Measurements from ENCODE around the gene IL15.
"Not testable (repeated sequence)": the region's sequence is repeated elsewhere in the genome, so short reads cannot be mapped to it uniquely, and the experiment has no call there.

IL15 gene

GRCh38 chr4:141730805-141731204 is 94.4 kb downstream of the IL15 start:
- H3K4me3 ChIP-seq (ENCODE audit: extremely low read depth, insufficient read depth, low read length, poor library complexity, severe bottlenecking) = no peak overlapping the region
- no peaks in the 10 kb centered on the region for H3K4me1 ChIP-seq (ENCODE audit: control insufficient read depth, insufficient read depth, low read length, poor library complexity, severe bottlenecking)
- H3K27ac ChIP-seq (ENCODE audit: low read depth, low read length, severe bottlenecking) = no peak overlapping the region
- no peaks in the 10 kb centered on the region for H3K36me3 ChIP-seq (ENCODE audit: control insufficient read depth, insufficient read depth, low read length)
- H3K9me3 ChIP-seq (ENCODE audit: control insufficient read depth, low read length) = no peaks in the 10 kb centered on the region

GRCh38 chr4:141731481-141731880 is 95.1 kb downstream of the IL15 start:
- no peak overlapping the region for H3K4me3 ChIP-seq (ENCODE audit: extremely low read depth, insufficient read depth, low read length, poor library complexity, severe bottlenecking)
- H3K36me3 ChIP-seq (ENCODE audit: control insufficient read depth, insufficient read depth, low read length) = no peaks in the 10 kb centered on the region
- H3K9me3 ChIP-seq (ENCODE audit: control insufficient read depth, low read length) = no peaks in the 10 kb centered on the region
- 85 to 100% methylated on average over 1 to 3 of the region's 4 CpGs for WGBS, 2 experiments (ENCODE audit: insufficient coverage in 2 of 2)
- no peaks in the 10 kb centered on the region for H3K4me1 ChIP-seq (ENCODE audit: control insufficient read depth, insufficient read depth, low read length, poor library complexity, severe bottlenecking)
- H3K27ac ChIP-seq (ENCODE audit: low read depth, low read length, severe bottlenecking) = no peak overlapping the region

GRCh38 chr4:141739636-141740035 is 103.3 kb downstream of the IL15 start:
- Histone ChIP-seq H3K9me3 (ENCODE audit: control insufficient read depth, low read length) (no peaks in the 10 kb centered on the region), H3K4me3 (ENCODE audit: extremely low read depth, insufficient read depth, low read length, poor library complexity, severe bottlenecking) (no peak overlapping the region), H3K36me3 (ENCODE audit: control insufficient read depth, insufficient read depth, low read length) (no peaks in the 10 kb centered on the region), H3K4me1 (ENCODE audit: control insufficient read depth, insufficient read depth, low read length, poor library complexity, severe bottlenecking) (no peaks in the 10 kb centered on the region), H3K27ac (ENCODE audit: low read depth, low read length, severe bottlenecking) (no peak overlapping the region)

GRCh38 chr4:141746026-141746425 is 109.6 kb downstream of the IL15 start:
- Histone ChIP-seq H3K9me3 (ENCODE audit: control insufficient read depth, low read length) (no peaks in the 10 kb centered on the region), H3K4me1 (ENCODE audit: control insufficient read depth, insufficient read depth, low read length, poor library complexity, severe bottlenecking) (no peaks in the 10 kb centered on the region), H3K36me3 (ENCODE audit: control insufficient read depth, insufficient read depth, low read length) (no peaks in the 10 kb centered on the region), H3K4me3 (ENCODE audit: extremely low read depth, insufficient read depth, low read length, poor library complexity, severe bottlenecking) (no peak overlapping the region), H3K27ac (ENCODE audit: low read depth, low read length, severe bottlenecking) (no peak overlapping the region)
- 100% methylated on average over 1 of the region's 1 CpG; no CpG with 5 or more reads in 1 of the 2 experiments for WGBS, 2 experiments (ENCODE audit: insufficient coverage in 2 of 2)

- 60% methylated on average over 1 of the region's 3 CpGs; no CpG with 5 or more reads in 1 of the 2 experiments for WGBS, 2 experiments (ENCODE audit: insufficient coverage in 2 of 2)
- H3K27ac ChIP-seq (ENCODE audit: low read depth, low read length, severe bottlenecking); H3K36me3 ChIP-seq (ENCODE audit: control insufficient read depth, insufficient read depth, low read length); H3K4me1 ChIP-seq (ENCODE audit: control insufficient read depth, insufficient read depth, low read length, poor library complexity, severe bottlenecking); H3K4me3 ChIP-seq (ENCODE audit: extremely low read depth, insufficient read depth, low read length, poor library complexity, severe bottlenecking); H3K9me3 ChIP-seq (ENCODE audit: control insufficient read depth, low read length): not testable (repeated sequence)
Observed at GRCh38 chr4:141751806-141752205, 115.4 kb downstream of the IL15 start.

GRCh38 chr4:141757287-141757686 is 120.9 kb downstream of the IL15 start:
- no peak overlapping the region for H3K27ac ChIP-seq (ENCODE audit: low read depth, low read length, severe bottlenecking)
- H3K9me3 ChIP-seq (ENCODE audit: control insufficient read depth, low read length) = no peaks in the 10 kb centered on the region
- no peaks in the 10 kb centered on the region for H3K36me3 ChIP-seq (ENCODE audit: control insufficient read depth, insufficient read depth, low read length)
- H3K4me3 ChIP-seq (ENCODE audit: extremely low read depth, insufficient read depth, low read length, poor library complexity, severe bottlenecking) = no peak overlapping the region
- 95% methylated on average over 2 of the region's 2 CpGs; no CpG with 5 or more reads in 1 of the 2 experiments for WGBS, 2 experiments (ENCODE audit: insufficient coverage in 2 of 2)
- H3K4me1 ChIP-seq (ENCODE audit: control insufficient read depth, insufficient read depth, low read length, poor library complexity, severe bottlenecking) = no peaks in the 10 kb centered on the region

- no peaks in the 10 kb centered on the region for H3K9me3 ChIP-seq (ENCODE audit: control insufficient read depth, low read length)
- no peaks in the 10 kb centered on the region for H3K36me3 ChIP-seq (ENCODE audit: control insufficient read depth, insufficient read depth, low read length)
- no peak overlapping the region for H3K4me3 ChIP-seq (ENCODE audit: extremely low read depth, insufficient read depth, low read length, poor library complexity, severe bottlenecking)
- H3K27ac ChIP-seq (ENCODE audit: low read depth, low read length, severe bottlenecking) = no peak overlapping the region
- WGBS, 2 experiments (ENCODE audit: insufficient coverage in 2 of 2) = no CpG with 5 or more reads among the region's 1 CpG
- no peaks in the 10 kb centered on the region for H3K4me1 ChIP-seq (ENCODE audit: control insufficient read depth, insufficient read depth, low read length, poor library complexity, severe bottlenecking)
Observed at GRCh38 chr4:141759796-141760425, 123.5 kb downstream of the IL15 start.

- Histone ChIP-seq H3K36me3 (ENCODE audit: control insufficient read depth, insufficient read depth, low read length) (no peaks in the 10 kb centered on the region), H3K4me1 (ENCODE audit: control insufficient read depth, insufficient read depth, low read length, poor library complexity, severe bottlenecking) (no peaks in the 10 kb centered on the region), H3K27ac (ENCODE audit: low read depth, low read length, severe bottlenecking) (no peak overlapping the region), H3K4me3 (ENCODE audit: extremely low read depth, insufficient read depth, low read length, poor library complexity, severe bottlenecking) (no peak overlapping the region), H3K9me3 (ENCODE audit: control insufficient read depth, low read length) (no peaks in the 10 kb centered on the region)
- no CpG with 5 or more reads among the region's 2 CpGs for WGBS, 2 experiments (ENCODE audit: insufficient coverage in 2 of 2)
Observed at GRCh38 chr4:141761926-141762325, 125.5 kb downstream of the IL15 start.

GRCh38 chr4:141763374-141763773 is 127.0 kb downstream of the IL15 start:
- Histone ChIP-seq H3K4me1 (ENCODE audit: control insufficient read depth, insufficient read depth, low read length, poor library complexity, severe bottlenecking) (no peaks in the 10 kb centered on the region), H3K4me3 (ENCODE audit: extremely low read depth, insufficient read depth, low read length, poor library complexity, severe bottlenecking) (no peak overlapping the region), H3K36me3 (ENCODE audit: control insufficient read depth, insufficient read depth, low read length) (no peaks in the 10 kb centered on the region), H3K9me3 (ENCODE audit: control insufficient read depth, low read length) (no peaks in the 10 kb centered on the region), H3K27ac (ENCODE audit: low read depth, low read length, severe bottlenecking) (no peak overlapping the region)
- WGBS, 2 experiments (ENCODE audit: insufficient coverage in 2 of 2) = 88% methylated on average over 1 of the region's 2 CpGs; no CpG with 5 or more reads in 1 of the 2 experiments

- no peaks in the 10 kb centered on the region for H3K9me3 ChIP-seq (ENCODE audit: control insufficient read depth, low read length)
- no peak overlapping the region for H3K4me3 ChIP-seq (ENCODE audit: extremely low read depth, insufficient read depth, low read length, poor library complexity, severe bottlenecking)
- 75 to 80% methylated on average over 1 to 2 of the region's 4 CpGs for WGBS, 2 experiments (ENCODE audit: insufficient coverage in 2 of 2)
- no peaks in the 10 kb centered on the region for H3K4me1 ChIP-seq (ENCODE audit: control insufficient read depth, insufficient read depth, low read length, poor library complexity, severe bottlenecking)
- no peak overlapping the region for H3K27ac ChIP-seq (ENCODE audit: low read depth, low read length, severe bottlenecking)
- no peaks in the 10 kb centered on the region for H3K36me3 ChIP-seq (ENCODE audit: control insufficient read depth, insufficient read depth, low read length)
Observed at GRCh38 chr4:141768954-141769353, 132.6 kb downstream of the IL15 start.

- Histone ChIP-seq H3K4me1 (ENCODE audit: control insufficient read depth, insufficient read depth, low read length, poor library complexity, severe bottlenecking) (no peaks in the 10 kb centered on the region), H3K36me3 (ENCODE audit: control insufficient read depth, insufficient read depth, low read length) (no peaks in the 10 kb centered on the region), H3K27ac (ENCODE audit: low read depth, low read length, severe bottlenecking) (no peak overlapping the region), H3K4me3 (ENCODE audit: extremely low read depth, insufficient read depth, low read length, poor library complexity, severe bottlenecking) (no peak overlapping the region), H3K9me3 (ENCODE audit: control insufficient read depth, low read length) (no peaks in the 10 kb centered on the region)
- WGBS, 2 experiments (ENCODE audit: insufficient coverage in 2 of 2) = 78 to 86% methylated on average over 4 of the region's 10 CpGs
Observed at GRCh38 chr4:141771889-141772830, 135.8 kb downstream of the IL15 start.

Measured in mesodermal cell (in vitro differentiated cells).